ENCODE data around the gene SDK1.
A peak's percentile ranks its signal among the peaks of the same experiment; 100 is the strongest.

Gene SDK1

GRCh38 chr7:3415861-3416312, 114.8 kb downstream of the SDK1 start:
- DNase-seq = no peak

GRCh38 chr7:3416453-3416852, 115.4 kb downstream of the SDK1 start:
- no peak for DNase-seq

GRCh38 chr7:3425087-3425486, 124.0 kb downstream of the SDK1 start:
- DNase-seq = no peak

- DNase-seq = no peak
Observed at GRCh38 chr7:3426064-3426463, 125.0 kb downstream of the SDK1 start.

GRCh38 chr7:3427957-3428356, 126.9 kb downstream of the SDK1 start:
- DNase-seq = no peak

- DNase-seq = no peak
Observed at GRCh38 chr7:3429981-3430380, 128.9 kb downstream of the SDK1 start.

GRCh38 chr7:3430588-3430987, 129.5 kb downstream of the SDK1 start:
- DNase-seq = no peak

GRCh38 chr7:3431306-3431705, 130.3 kb downstream of the SDK1 start:
- DNase-seq = no peak

- DNase-seq = no peak
Observed at GRCh38 chr7:3432911-3433310, 131.9 kb downstream of the SDK1 start.

GRCh38 chr7:3434611-3435010, 133.6 kb downstream of the SDK1 start:
- no peak for DNase-seq

GRCh38 chr7:3436112-3436511, 135.1 kb downstream of the SDK1 start:
- DNase-seq = no peak

- DNase-seq = no peak
Observed at GRCh38 chr7:3436746-3437145, 135.7 kb downstream of the SDK1 start.

GRCh38 chr7:3437467-3437866, 136.4 kb downstream of the SDK1 start:
- DNase-seq = no peak

- no peak for DNase-seq
Observed at GRCh38 chr7:3438352-3438751, 137.3 kb downstream of the SDK1 start.

- no peak for DNase-seq
Observed at GRCh38 chr7:3439333-3440030, 138.4 kb downstream of the SDK1 start.

- no peak for DNase-seq
Observed at GRCh38 chr7:3440509-3440908, 139.5 kb downstream of the SDK1 start.

GRCh38 chr7:3443716-3444115, 142.7 kb downstream of the SDK1 start:
- DNase-seq = no peak

GRCh38 chr7:3446786-3447185, 145.7 kb downstream of the SDK1 start:
- no peak for DNase-seq

- DNase-seq = no peak
Observed at GRCh38 chr7:3451701-3452100, 150.6 kb downstream of the SDK1 start.

GRCh38 chr7:3453398-3453797, 152.3 kb downstream of the SDK1 start:
- DNase-seq = no peak

- DNase-seq = no peak
Observed at GRCh38 chr7:3455806-3456595, 154.9 kb downstream of the SDK1 start.

- no peak for DNase-seq
Observed at GRCh38 chr7:3459111-3459510, 158.1 kb downstream of the SDK1 start.

- peak; percentile 41 to 74 for DNase-seq
Observed at GRCh38 chr7:3461923-3462322, 160.9 kb downstream of the SDK1 start.

GRCh38 chr7:3463696-3464095, 162.6 kb downstream of the SDK1 start:
- DNase-seq = no peak

All from stimulated activated CD4-positive, alpha-beta T cell treated with anti-CD3 and anti-CD28 coated beads, Interleukin-4, amount 100 ng/mL, for 4 hours (primary cell).